Colonic mucosa (tissue), 4 donors: ENCODE measurements around the gene CAMK4. TPM values are rescaled to one million over a fixed set of nuclear protein-coding genes. Genes with fewer than 3 reads are reported as not detected.

Source experiments
- DNase-seq: peaks from one replicate; pipeline ENCODE4 v3.0.0-alpha.2; 2020
- H3K27ac ChIP-seq: fragments of 200-600 bp; one replicate; pipeline ENCODE4 v1.8.0; 2021
- H3K27me3 ChIP-seq: fragments of 200-600 bp; one replicate; pipeline ENCODE4 v1.8.0; 2021
- H3K36me3 ChIP-seq: fragments of 200-600 bp; one replicate; pipeline ENCODE4 v1.8.0; 2021
- H3K4me1 ChIP-seq: fragments of 200-600 bp; one replicate; pipeline ENCODE4 v1.8.0; 2021; ENCODE audit warnings: mild to moderate bottlenecking
- H3K4me3 ChIP-seq: fragments of 200-600 bp; one replicate; pipeline ENCODE4 v1.8.0; 2021
- H3K9ac ChIP-seq, 2 donors: one replicate each; pipeline ENCODE4 v1.7.0; 2013; ENCODE audit warnings: control low read depth in 2 of 2, low read depth in 2 of 2, low read length in 2 of 2
- H3K9me3 ChIP-seq: fragments of 200-600 bp; one replicate; pipeline ENCODE4 v1.8.0; 2021
- CTCF ChIP-seq: fragments of 200-600 bp; IDR thresholded peaks from one replicate; pipeline ENCODE4 v1.8.0; 2022; ENCODE audit warnings: antibody characterized with exemption, mild to moderate bottlenecking
- intact Hi-C: fragments of 100-400 bp; cut with DNase I; formaldehyde crosslinking; loops from one replicate; pipeline ENCODE4 v1.14.1; 2022
- total RNA-seq, 2 donors: library from RNA; stranded (reverse); fragmentation: NEBNext Ultra II Directional in 1 of 2; extraction: Animal tissue kit (Norgen Biotek cat#: 25700) in 1 of 2; gene quantifications; one replicate each; pipeline ENCODE4 v1.2.1, GENCODE V29; 2021
- donor health status: healthy.
- donor health status: DM: no; HTN: no; CAD: no.
- donor health status: DM: no; HTN: no; CAD: no.

Gene CAMK4
- total RNA-seq, 2 donors from 2014 or later: 2.4 to 2.9 TPM

- intact Hi-C loops: no loop called here
- TF ChIP-seq CTCF: no peak
- Histone ChIP-seq H3K9ac (no peak overlapping the region), H3K9me3 (no peaks in the 10 kb centered on the region), H3K4me3 (no peak overlapping the region), H3K4me1 (peaks cover 3% of the 10 kb centered on the region), H3K27ac (peak overlapping the region; percentile 12), H3K36me3 (no peaks in the 10 kb centered on the region), H3K27me3 (peaks cover 10% of the 10 kb centered on the region)
- no peak for DNase-seq
These were observed 5.1 kb downstream of the CAMK4 start for GRCh38 chr5:111229221-111229835.

GRCh38 chr5:111229871-111230810 is 6.0 kb downstream of the CAMK4 start:
- Histone ChIP-seq H3K9me3 (no peaks in the 10 kb centered on the region), H3K9ac (no peak overlapping the region), H3K27ac (peak overlapping the region; percentile 12), H3K36me3 (no peaks in the 10 kb centered on the region), H3K27me3 (peaks cover 2% of the 10 kb centered on the region), H3K4me3 (no peak overlapping the region), H3K4me1 (no peaks in the 10 kb centered on the region)
- intact Hi-C loops: no loop called here
- DNase-seq: no peak
- no peak for TF ChIP-seq CTCF

- Histone ChIP-seq H3K36me3 (no peaks in the 10 kb centered on the region), H3K27ac (no peak overlapping the region), H3K4me1 (no peaks in the 10 kb centered on the region), H3K9ac (no peak overlapping the region), H3K4me3 (no peak overlapping the region), H3K27me3 (no peaks in the 10 kb centered on the region), H3K9me3 (no peaks in the 10 kb centered on the region)
- intact Hi-C loops: no loop called here
- TF ChIP-seq CTCF: no peak
- DNase-seq: no peak
These were observed 6.9 kb downstream of the CAMK4 start for GRCh38 chr5:111231119-111231518.

GRCh38 chr5:111232311-111233051 is 8.3 kb downstream of the CAMK4 start:
- H3K4me3 ChIP-seq: no peak overlapping the region
- no peaks in the 10 kb centered on the region for H3K27me3 ChIP-seq
- DNase-seq: no peak
- no peaks in the 10 kb centered on the region for H3K9me3 ChIP-seq
- no peak for TF ChIP-seq CTCF
- no peaks in the 10 kb centered on the region for H3K4me1 ChIP-seq
- intact Hi-C loops: no loop called here
- H3K27ac ChIP-seq: no peak overlapping the region
- no peaks in the 10 kb centered on the region for H3K36me3 ChIP-seq
- H3K9ac ChIP-seq: no peak overlapping the region

GRCh38 chr5:111233052-111233374 is 8.8 kb downstream of the CAMK4 start:
- Histone ChIP-seq H3K27ac (no peak overlapping the region), H3K4me3 (no peak overlapping the region), H3K27me3 (no peaks in the 10 kb centered on the region), H3K9ac (no peak overlapping the region), H3K4me1 (no peaks in the 10 kb centered on the region), H3K36me3 (no peaks in the 10 kb centered on the region), H3K9me3 (no peaks in the 10 kb centered on the region)
- no peak for DNase-seq
- TF ChIP-seq CTCF: no peak
- intact Hi-C loops: no loop called here
